ENCODE data around the gene RGL4. TPM values are rescaled to one million over a fixed set of nuclear protein-coding genes. Genes with fewer than 3 reads are reported as not detected.

The RGL4 gene
- total and polyA plus RNA-seq, 8 donors, result 0.15 to 5.8 (median 4.4) TPM

DNA sequence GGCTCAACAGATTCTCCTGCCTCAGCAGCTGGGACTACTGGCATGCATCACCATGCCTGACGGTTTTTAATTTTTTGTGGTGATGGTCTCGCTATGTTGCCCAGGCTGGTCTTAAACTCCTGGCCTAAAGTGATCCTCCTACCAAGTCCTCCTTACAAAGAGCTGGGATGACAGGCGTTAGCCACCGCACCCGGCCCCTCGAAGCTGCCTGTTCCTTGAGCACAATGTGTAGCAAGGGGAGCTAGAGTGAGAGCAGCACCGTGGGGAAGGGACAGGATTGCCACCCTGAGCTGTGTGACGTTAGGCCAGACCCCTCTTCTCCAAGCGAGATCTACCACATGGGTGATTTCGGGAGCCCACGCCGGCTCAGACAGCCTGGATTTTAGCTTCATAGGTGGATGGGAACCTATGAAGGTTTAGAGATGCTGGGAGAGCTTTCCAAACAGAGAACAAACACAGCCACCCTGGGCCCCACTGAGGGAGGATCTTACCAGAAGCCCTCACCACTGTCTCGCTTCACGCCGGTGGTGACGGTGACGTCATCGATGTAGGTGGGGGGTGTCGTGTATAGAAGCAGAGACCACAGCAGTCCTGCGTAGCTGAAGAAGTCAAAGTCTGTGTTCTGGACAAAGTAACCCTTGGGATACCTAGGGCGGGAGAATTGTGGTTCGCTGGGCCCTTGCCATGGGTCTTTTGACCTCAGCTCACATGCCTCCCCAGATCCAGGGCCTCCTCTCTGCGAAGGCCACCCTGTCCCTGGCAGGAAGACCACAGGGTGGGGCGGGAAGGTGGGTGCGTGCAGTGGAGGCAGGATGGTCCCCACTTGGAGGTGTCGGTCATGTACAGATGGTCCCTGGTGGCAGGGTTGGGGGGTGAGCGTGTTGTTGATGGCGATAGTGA lies 23.1 kb downstream of the RGL4 start:
- no peak for ATAC-seq
- intact Hi-C loops (cut with DNase I), result no loop called here
- Histone ChIP-seq H3K4me3 (no peak overlapping the region), H3K27ac (no peak overlapping the region), H3K27me3 (no peaks in the 10 kb centered on the region), H3K4me1 (peaks cover 6 to 22% of the 10 kb centered on the region in 2 donors), H3K36me3 (peaks cover 0 to 63% of the 10 kb centered on the region in 2 donors), H3K9me3 (no peaks in the 10 kb centered on the region)
- DNase-seq, result peak in 1 of 4 donors; percentile 50
- TF ChIP-seq, protein P1, sequence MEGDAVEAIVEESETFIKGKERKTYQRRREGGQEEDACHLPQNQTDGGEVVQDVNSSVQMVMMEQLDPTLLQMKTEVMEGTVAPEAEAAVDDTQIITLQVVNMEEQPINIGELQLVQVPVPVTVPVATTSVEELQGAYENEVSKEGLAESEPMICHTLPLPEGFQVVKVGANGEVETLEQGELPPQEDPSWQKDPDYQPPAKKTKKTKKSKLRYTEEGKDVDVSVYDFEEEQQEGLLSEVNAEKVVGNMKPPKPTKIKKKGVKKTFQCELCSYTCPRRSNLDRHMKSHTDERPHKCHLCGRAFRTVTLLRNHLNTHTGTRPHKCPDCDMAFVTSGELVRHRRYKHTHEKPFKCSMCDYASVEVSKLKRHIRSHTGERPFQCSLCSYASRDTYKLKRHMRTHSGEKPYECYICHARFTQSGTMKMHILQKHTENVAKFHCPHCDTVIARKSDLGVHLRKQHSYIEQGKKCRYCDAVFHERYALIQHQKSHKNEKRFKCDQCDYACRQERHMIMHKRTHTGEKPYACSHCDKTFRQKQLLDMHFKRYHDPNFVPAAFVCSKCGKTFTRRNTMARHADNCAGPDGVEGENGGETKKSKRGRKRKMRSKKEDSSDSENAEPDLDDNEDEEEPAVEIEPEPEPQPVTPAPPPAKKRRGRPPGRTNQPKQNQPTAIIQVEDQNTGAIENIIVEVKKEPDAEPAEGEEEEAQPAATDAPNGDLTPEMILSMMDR (IDR thresholded peaks at IDR 0.05), result no peak

DNA sequence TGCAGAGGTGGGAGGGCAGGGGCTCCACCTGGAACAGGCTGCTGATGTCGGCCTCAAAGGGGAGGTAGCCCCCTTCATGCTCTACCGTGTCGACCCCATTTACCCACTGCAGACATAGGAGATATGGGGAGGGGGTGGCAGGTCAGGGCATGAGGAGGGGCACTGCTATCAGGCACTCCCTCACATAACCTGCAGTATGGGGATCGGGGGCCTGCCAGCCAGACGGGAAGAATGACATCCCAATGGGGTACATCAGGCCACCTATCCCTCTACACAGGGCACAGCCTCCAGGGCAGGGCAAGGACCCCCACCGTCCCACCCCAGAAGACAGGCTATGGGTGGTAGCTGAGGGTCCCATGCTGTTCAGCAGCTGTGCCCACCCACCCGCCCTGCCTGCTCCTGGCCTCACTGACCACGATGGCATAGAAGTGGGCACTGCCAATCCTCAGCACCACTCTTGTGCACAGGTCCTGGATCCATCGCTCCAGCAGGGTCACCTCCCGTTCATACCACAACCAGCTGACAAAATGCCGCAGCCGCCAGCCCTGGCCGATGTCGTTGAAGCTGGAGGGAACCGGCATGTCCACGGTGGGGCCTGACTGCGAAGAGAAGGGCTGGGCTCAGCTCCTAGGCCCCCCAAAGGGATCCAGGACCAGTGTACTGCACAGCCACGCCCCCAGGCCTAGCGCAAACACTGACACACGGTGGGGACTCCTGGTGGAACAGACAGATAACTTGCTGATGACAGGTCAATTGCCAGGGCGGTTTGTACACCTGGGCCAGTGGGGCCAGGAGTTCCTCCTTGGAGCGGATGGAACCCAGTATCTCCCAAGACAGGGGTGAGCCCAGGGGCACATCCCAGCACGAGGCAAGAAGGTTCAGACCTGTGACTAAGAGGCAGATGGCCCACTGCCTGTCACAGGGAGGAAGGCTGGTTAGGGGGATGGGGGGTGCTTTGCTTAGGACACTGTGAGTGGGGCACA lies 24.1 kb downstream of the RGL4 start:
- Histone ChIP-seq H3K9me3 (no peaks in the 10 kb centered on the region), H3K4me1 (peaks cover 6 to 22% of the 10 kb centered on the region in 2 donors), H3K27ac (no peak overlapping the region), H3K4me3 (no peak overlapping the region), H3K36me3 (peaks cover 0 to 54% of the 10 kb centered on the region in 2 donors), H3K27me3 (no peaks in the 10 kb centered on the region)
- TF ChIP-seq, protein P1 (IDR thresholded peaks at IDR 0.05), result no peak
- DNase-seq (peak in 1 of 4 donors; percentile 52), ATAC-seq (no peak)
- intact Hi-C loops (cut with DNase I), result no loop called here

DNA sequence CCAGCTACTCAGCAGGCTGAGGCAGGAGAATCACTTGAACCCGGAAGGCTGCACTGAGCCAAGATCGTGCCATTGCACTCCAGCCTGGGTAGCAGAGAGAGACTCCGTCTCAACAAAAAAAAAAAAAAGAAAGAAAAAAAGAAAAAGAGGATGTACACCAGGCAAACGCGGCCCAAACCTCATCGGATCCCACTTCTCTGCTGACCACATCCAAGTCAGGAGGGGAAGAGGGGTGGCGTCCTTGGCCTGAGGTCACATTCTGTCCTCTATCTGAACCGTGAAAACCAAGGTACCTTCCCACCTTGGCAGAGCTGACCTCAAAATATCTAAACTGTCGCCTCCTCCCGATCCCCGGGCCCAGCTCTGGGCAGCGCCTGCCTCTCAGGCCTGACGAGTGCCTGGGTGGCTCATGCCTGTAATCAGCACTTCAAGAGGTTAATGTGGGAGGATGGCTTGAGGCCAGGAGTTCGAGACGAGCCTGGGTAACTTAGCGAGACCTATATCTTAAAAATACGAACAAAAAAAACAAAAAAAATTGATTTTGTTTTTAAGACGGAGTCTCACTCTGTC lies 25.1 kb downstream of the RGL4 start:
- DNase-seq, result no peak
- no peaks in the 10 kb centered on the region for H3K27me3 ChIP-seq
- H3K4me1 ChIP-seq, result peaks cover 6 to 22% of the 10 kb centered on the region in 2 donors
- intact Hi-C loops (cut with DNase I), result no loop called here
- ATAC-seq, result no peak
- H3K9me3 ChIP-seq, result no peaks in the 10 kb centered on the region
- peak overlapping the region; percentile 89 to 98 for H3K4me3 ChIP-seq
- TF ChIP-seq, protein P1 (IDR thresholded peaks at IDR 0.05), result no peak
- H3K36me3 ChIP-seq, result peaks cover 0 to 44% of the 10 kb centered on the region in 2 donors
- H3K27ac ChIP-seq, result no peak overlapping the region

- ATAC-seq (peak; percentile 97), DNase-seq (peak; percentile 80 to 96 (median 90))
- intact Hi-C loops (cut with DNase I), result no loop called here
- Histone ChIP-seq H3K36me3 (peaks cover 0 to 32% of the 10 kb centered on the region in 2 donors), H3K9me3 (no peaks in the 10 kb centered on the region), H3K27me3 (no peaks in the 10 kb centered on the region), H3K4me1 (peaks cover 6 to 22% of the 10 kb centered on the region in 2 donors), H3K27ac (peak overlapping the region; percentile 59 to 80), H3K4me3 (peak overlapping the region; percentile 89 to 98)
- TF ChIP-seq, protein P1 (IDR thresholded peaks at IDR 0.05), result no peak
Measured at GRCh38 chr22:23716811-23717801, 26.3 kb downstream of the RGL4 start.
